NCI-H146 treated with DMSO at 0.1 percent for 48 hours (cell line): ENCODE measurements around the gene TNS3.

Source experiments
- DNase-seq: peaks from one replicate; lab custom pipeline; 2025; ENCODE audit not compliant: unreplicated experiment; lab: John Stamatoyannopoulos, UW

TNS3 gene

GRCh38 chr7:47354831-47355541, 226.9 kb downstream of the TNS3 start:
- DNase-seq: no peak

- no peak for DNase-seq
Observed at GRCh38 chr7:47354071-47354470, 227.8 kb downstream of the TNS3 start.

- no peak for DNase-seq
Observed at GRCh38 chr7:47352394-47352968, 229.4 kb downstream of the TNS3 start.

- no peak for DNase-seq
Observed at GRCh38 chr7:47351233-47352154, 230.4 kb downstream of the TNS3 start.

- DNase-seq: no peak
Observed at GRCh38 chr7:47350425-47350824, 231.5 kb downstream of the TNS3 start.

GRCh38 chr7:47349401-47349800, 232.5 kb downstream of the TNS3 start:
- no peak for DNase-seq

GRCh38 chr7:47347816-47348385, 234.0 kb downstream of the TNS3 start:
- DNase-seq: no peak

- no peak for DNase-seq
Observed at GRCh38 chr7:47347346-47347745, 234.6 kb downstream of the TNS3 start.

GRCh38 chr7:47346377-47346914, 235.5 kb downstream of the TNS3 start:
- no peak for DNase-seq

GRCh38 chr7:47345857-47346298, 236.0 kb downstream of the TNS3 start:
- no peak for DNase-seq

GRCh38 chr7:47344171-47344955, 237.5 kb downstream of the TNS3 start:
- DNase-seq: no peak

- DNase-seq: no peak
Observed at GRCh38 chr7:47343061-47343455, 238.9 kb downstream of the TNS3 start.

GRCh38 chr7:47342296-47343060, 239.4 kb downstream of the TNS3 start:
- no peak for DNase-seq

- DNase-seq: no peak
Observed at GRCh38 chr7:47340517-47340916, 241.4 kb downstream of the TNS3 start.

- no peak for DNase-seq
Observed at GRCh38 chr7:47338026-47338425, 243.9 kb downstream of the TNS3 start.

GRCh38 chr7:47337531-47337930, 244.4 kb downstream of the TNS3 start:
- no peak for DNase-seq

GRCh38 chr7:47336472-47337425, 245.2 kb downstream of the TNS3 start:
- DNase-seq: no peak
